H1 (cell line): ENCODE data around the gene ZBTB9. TPM values are rescaled to one million over a fixed set of nuclear protein-coding genes. Genes with fewer than 3 reads are reported as not detected.
A peak's percentile ranks its signal among the peaks of the same experiment; 100 is the strongest.

Experiments
- CTCF ChIA-PET: fragments of 300-600 bp; sonication (Branson Sonifier 250); formaldehyde crosslinking; loops from one replicate; lab custom pipeline; 2021; ENCODE audit not compliant: partially characterized antibody; lab: Charles Lee
- POLR2A ChIA-PET: fragments of 300-600 bp; sonication (Branson Sonifier 250); formaldehyde crosslinking; loops from one replicate; lab custom pipeline; 2021; ENCODE audit warnings: inconsistent platforms; ENCODE audit not compliant: partially characterized antibody; lab: Charles Lee
- DNase-seq, 2 experiments: peaks; one replicate each; pipeline versions ENCODE4 v3.0.0 to v3.0.0-alpha.2; 2010 to 2022; ENCODE audit warnings: low spot score in 2 of 2, low read depth in 1 of 2, mixed read lengths in 1 of 2
- FAIRE-seq: peaks from 2 replicates; lab custom pipeline; 2011; peaks lifted over from hg19 to GRCh38; lab: Jason Lieb, UNC
- H2AFZ ChIP-seq: 2 replicates; pipeline ENCODE4 v1.8.1; 2012; ENCODE audit warnings: low read length, inconsistent platforms
- H2AK5ac ChIP-seq: 2 replicates; pipeline ENCODE4 v1.6.1; 2013; ENCODE audit warnings: low read depth, low read length
- H2BK120ac ChIP-seq: replicated peaks from 2 replicates; pipeline ENCODE3; 2013; ENCODE audit warnings: low read depth, low read length, inconsistent platforms
- H2BK12ac ChIP-seq: 2 replicates; pipeline ENCODE4 v1.6.1; 2013; ENCODE audit warnings: low read depth, low read length
- H2BK15ac ChIP-seq: 2 replicates; pipeline ENCODE4 v1.6.1; 2013; ENCODE audit warnings: low read length
- H2BK20ac ChIP-seq: 2 replicates; pipeline ENCODE4 v1.6.1; 2013; ENCODE audit warnings: low read length
- H2BK5ac ChIP-seq: 2 replicates; pipeline ENCODE4 v1.6.1; 2013; ENCODE audit warnings: low read depth, low read length
- H3K14ac ChIP-seq: 2 replicates; pipeline ENCODE4 v1.6.1; 2013; ENCODE audit warnings: inconsistent platforms; ENCODE audit not compliant: insufficient read length
- H3K18ac ChIP-seq: 2 replicates; pipeline ENCODE4 v1.6.1; 2013; ENCODE audit warnings: low read length; ENCODE audit errors: extremely low read depth
- H3K23ac ChIP-seq: 2 replicates; pipeline ENCODE4 v1.6.1; 2013; ENCODE audit warnings: inconsistent platforms; ENCODE audit not compliant: insufficient read length
- H3K23me2 ChIP-seq: 2 replicates; pipeline ENCODE4 v1.6.1; 2013; ENCODE audit warnings: low read depth, low read length
- H3K27ac ChIP-seq: 2 replicates; pipeline ENCODE4 v1.6.1; 2011; ENCODE audit warnings: low read depth, low read length, inconsistent platforms
- H3K27me3 ChIP-seq, 4 experiments: replicated peaks in 1 of 4; 1 replicate in 1 of 4; 2 replicates in 3 of 4; pipeline versions ENCODE4 v1.6.1 to v1.8.1; 2011 to 2013; ENCODE audit warnings: low read length in 3 of 4, mild to moderate bottlenecking in 3 of 4, inconsistent platforms in 2 of 4, mixed read lengths in 2 of 4, moderate library complexity in 1 of 4; ENCODE audit not compliant: control insufficient read depth in 3 of 4, insufficient read depth in 3 of 4; ENCODE audit errors: extremely low read depth in 1 of 4
- H3K36me3 ChIP-seq, 4 experiments: 2 replicates each; pipeline versions ENCODE4 v1.6.1 to v1.8.1; 2011 to 2013; ENCODE audit warnings: mild to moderate bottlenecking in 4 of 4, low read length in 3 of 4, moderate library complexity in 2 of 4, control low read depth in 1 of 4, inconsistent platforms in 1 of 4; ENCODE audit not compliant: insufficient read depth in 4 of 4, control insufficient read depth in 2 of 4
- H3K4ac ChIP-seq: replicated peaks from 2 replicates; pipeline ENCODE3; 2013; ENCODE audit warnings: low read length, low read depth, mixed read lengths, inconsistent platforms; ENCODE audit not compliant: insufficient read length
- H3K4me1 ChIP-seq, 4 experiments: replicated peaks in 1 of 4; 1 replicate in 1 of 4; 2 replicates in 3 of 4; pipeline versions ENCODE4 v1.6.1 to v1.8.1; 2011 to 2013; ENCODE audit warnings: low read length in 3 of 4, inconsistent platforms in 2 of 4, mixed read lengths in 1 of 4; ENCODE audit not compliant: insufficient read depth in 4 of 4, control insufficient read depth in 3 of 4
- H3K4me2 ChIP-seq, 2 experiments: 2 replicates each; pipeline versions ENCODE4 v1.6.1 to v1.8.1; 2011 to 2013; ENCODE audit warnings: low read depth in 2 of 2, low read length in 2 of 2, control low read depth in 1 of 2, inconsistent platforms in 1 of 2, mild to moderate bottlenecking in 1 of 2; ENCODE audit not compliant: insufficient read depth in 1 of 2
- H3K4me3 ChIP-seq, 4 experiments: fragments of 200-600, 300-600 bp in 1 of 4; sonication (generic), shearing (Covaris generic), sonication (Bioruptor Twin) in 1 of 4; 2 replicates each; pipeline versions ENCODE4 v1.5.1 to v1.8.1; 2011 to 2016; ENCODE audit warnings: low read length in 4 of 4, low read depth in 3 of 4, control low read depth in 2 of 4, inconsistent platforms in 2 of 4, mild to moderate bottlenecking in 2 of 4, mixed read lengths in 1 of 4, moderate library complexity in 1 of 4; ENCODE audit not compliant: insufficient read depth in 2 of 4; ENCODE audit errors: extremely low read depth in 1 of 4
- H3K56ac ChIP-seq: replicated peaks from 2 replicates; pipeline ENCODE3; 2013; ENCODE audit warnings: low read depth, mild to moderate bottlenecking, mixed read lengths, low read length, inconsistent platforms; ENCODE audit not compliant: insufficient read length
- H3K79me1 ChIP-seq: 2 replicates; pipeline ENCODE4 v1.6.1; 2013; ENCODE audit warnings: low read depth, low read length, control low read depth
- H3K79me2 ChIP-seq, 2 experiments: 2 replicates each; pipeline versions ENCODE4 v1.6.1 to v1.8.1; 2012 to 2013; ENCODE audit warnings: low read length in 2 of 2, mild to moderate bottlenecking in 2 of 2, inconsistent platforms in 1 of 2; ENCODE audit not compliant: insufficient read depth in 2 of 2, control insufficient read depth in 1 of 2
- H3K9ac ChIP-seq, 4 experiments: replicated peaks in 1 of 4; 1 replicate in 1 of 4; 2 replicates in 3 of 4; pipeline versions ENCODE4 v1.6.1 to v1.8.1; 2011 to 2013; ENCODE audit warnings: low read depth in 3 of 4, low read length in 3 of 4, control low read depth in 2 of 4, mild to moderate bottlenecking in 2 of 4, moderate library complexity in 2 of 4, inconsistent platforms in 1 of 4; ENCODE audit errors: extremely low read depth in 1 of 4
- H3K9me3 ChIP-seq, 2 experiments: 2 replicates each; pipeline versions ENCODE4 v1.6.1 to v1.8.1; 2012 to 2013; ENCODE audit warnings: mild to moderate bottlenecking in 2 of 2, moderate library complexity in 2 of 2, control low read depth in 1 of 2, inconsistent platforms in 1 of 2, low read depth in 1 of 2, low read length in 1 of 2, mixed read lengths in 1 of 2; ENCODE audit not compliant: insufficient read depth in 2 of 2
- H4K20me1 ChIP-seq, 2 experiments: replicated peaks in 1 of 2; 2 replicates each; pipeline versions ENCODE3 to v1.8.1; 2011 to 2013; ENCODE audit warnings: inconsistent platforms in 2 of 2, low read length in 2 of 2, mild to moderate bottlenecking in 1 of 2; ENCODE audit not compliant: insufficient read depth in 2 of 2, control insufficient read depth in 1 of 2
- H4K5ac ChIP-seq: 2 replicates; pipeline ENCODE4 v1.6.1; 2013; ENCODE audit warnings: low read length, low read depth, mixed read lengths, inconsistent platforms; ENCODE audit not compliant: insufficient read length
- H4K8ac ChIP-seq: 2 replicates; pipeline ENCODE4 v1.8.0; 2013; ENCODE audit warnings: mild to moderate bottlenecking, moderate library complexity, low read length, inconsistent platforms; ENCODE audit not compliant: insufficient read depth; ENCODE audit errors: extremely low read depth
- H4K91ac ChIP-seq: replicated peaks from 2 replicates; pipeline ENCODE3; 2013; ENCODE audit warnings: low read length, mixed read lengths, inconsistent platforms; ENCODE audit not compliant: insufficient read length
- HDAC6 ChIP-seq: IDR thresholded peaks from one replicate; pipeline ENCODE4 v1.7.1; 2012; ENCODE audit warnings: low read depth, mild to moderate bottlenecking, inconsistent platforms, low read length, moderate library complexity
- KDM1A ChIP-seq: fragments of 200-600, 300-600 bp; sonication (generic); IDR thresholded peaks from 2 replicates; pipeline ENCODE4 v1.7.1; 2016; ENCODE audit warnings: mild to moderate bottlenecking, low read length, borderline replicate concordance
- NANOG ChIP-seq: IDR thresholded peaks from 2 replicates; pipeline ENCODE4 v1.6.1; 2011; ENCODE audit warnings: low read length, low read depth, mild to moderate bottlenecking, inconsistent platforms; ENCODE audit not compliant: insufficient read depth, poor library complexity, severe bottlenecking
- RBBP5 ChIP-seq: IDR thresholded peaks from 2 replicates; pipeline ENCODE4 v1.7.1; 2012; ENCODE audit warnings: low read depth, mild to moderate bottlenecking, inconsistent platforms, low read length, moderate library complexity, borderline replicate concordance
- SIN3A ChIP-seq, 2 experiments: IDR thresholded peaks in 1 of 2; conservative IDR thresholded peaks in 1 of 2; 2 replicates each; pipeline ENCODE4 v1.6.1; 2011 to 2012; ENCODE audit warnings: low read length in 2 of 2, improper control_type of control experiment in 1 of 2, low read depth in 1 of 2, mild to moderate bottlenecking in 1 of 2
- TEAD4 ChIP-seq: IDR thresholded peaks from 2 replicates; pipeline ENCODE4 v1.6.1; 2012; ENCODE audit warnings: low read depth, low read length, inconsistent platforms, mixed read lengths
- USF2 ChIP-seq: IDR thresholded peaks from 2 replicates; pipeline ENCODE4 v1.6.1; 2011; ENCODE audit warnings: low read length, improper control_type of control experiment
- YY1 ChIP-seq: IDR thresholded peaks from 2 replicates; pipeline ENCODE4 v1.6.1; 2011; ENCODE audit warnings: low read depth, mild to moderate bottlenecking, low read length
- WGBS, 2 experiments: shearing (Covaris generic) in 1 of 2; methylation state at CpG; one replicate each; pipeline versions ENCODE4 v1.1.6 to v1.1.7; 2013 to 2015; ENCODE audit warnings: low lambda C conversion rate in 2 of 2, mixed read lengths in 2 of 2, inconsistent platforms in 1 of 2, low coverage in 1 of 2, missing lambda C conversion rate in 1 of 2; ENCODE audit not compliant: insufficient replicate concordance in 2 of 2, insufficient coverage in 1 of 2, insufficient read length in 1 of 2; ENCODE audit errors: extremely low coverage in 1 of 2, missing lambda C conversion rate in 1 of 2; 5-methylcytosine and 5-hydroxymethylcytosine counted together
- polyA plus RNA-seq, 7 experiments: library from polyadenylated mRNA; depleted of rRNA in 3 of 7; stranded (reverse) in 5 of 7; unstranded in 2 of 7; fragments of >200 nt in 5 of 7; fragments of 200-250 nt in 2 of 7; gene quantifications; 1 replicate in 5 of 7; 2 replicates in 1 of 7; 4 replicates in 1 of 7; pipeline versions ENCODE4 v1.2.1 to v1.2.3, GENCODE V29; 2011 to 2013; ENCODE audit warnings: missing spikeins in 2 of 7, mixed read lengths in 2 of 7
- total RNA-seq: library from RNA; stranded (reverse); fragmentation: NEBNext Ultra II Directional; extraction: Animal tissue kit (Norgen Biotek cat#: 25700); gene quantifications from 2 replicates; pipeline ENCODE4 v1.2.1, GENCODE V29; 2021
- TF ChIP-seq, protein P1 (sequence below): IDR thresholded peaks from 2 replicates; pipeline ENCODE4 v1.6.1; 2012; ENCODE audit warnings: inconsistent platforms

ZBTB9 gene
- total and polyA plus RNA-seq, 2 of the 8 experiments (the other 6 are each of a cell fraction or from before 2014, with no cell fraction given) = 16.9 to 20.2 TPM

- 57% methylated on average over 1 of the region's 1 CpG; no CpG with 5 or more reads in 1 of the 2 experiments for WGBS, 2 experiments
- Histone ChIP-seq H4K20me1 (peaks cover 1 to 11% of the 10 kb centered on the region in 2 experiments), H3K36me3 (peaks cover 21 to 31% (median 28%) of the 10 kb centered on the region in 4 experiments)
These were observed 21.3 kb upstream of the ZBTB9 start for GRCh38 chr6:33433001-33433543.

More at GRCh38 chr6:33433001-33433543, 21.3 kb upstream of the ZBTB9 start:
- Histone ChIP-seq H2BK15ac (peak overlapping the region; percentile 90; the same call in 1 of the 2 replicates), H3K4me3 (peak overlapping the region; percentile 31 to 61 (median 56); a peak in 7 of 8 replicates), H2BK5ac (peak overlapping the region; percentile 93), H3K23me2 (peaks cover 24% of the 10 kb centered on the region), H3K4me2 (peak overlapping the region; percentile 90 to 91), H3K23ac (no peak overlapping the region), H2BK12ac (peak overlapping the region; percentile 99), H3K27me3 (no peaks in the 10 kb centered on the region), H3K79me2 (peaks cover 8 to 71% of the 10 kb centered on the region in 2 experiments; a peak in 3 of 4 replicates), H4K91ac (peak overlapping the region; percentile 83), H3K18ac (peak overlapping the region; percentile 71), H2AFZ (no peak overlapping the region), H2AK5ac (peak overlapping the region; percentile 66), H4K5ac (peak overlapping the region; percentile 11), H3K9ac (peak overlapping the region; percentile 36 to 83 (median 42); a peak in 6 of 7 replicates), H3K4ac (peak overlapping the region; percentile 40), H3K9me3 (no peaks in the 10 kb centered on the region; a peak in 1 of 4 replicates), H3K4me1 (peaks cover 11 to 34% (median 25%) of the 10 kb centered on the region in 4 experiments), H3K79me1 (peaks cover 14% of the 10 kb centered on the region), H2BK20ac (peak overlapping the region; percentile 24; the same call in 1 of the 2 replicates), H2BK120ac (no peak overlapping the region), H3K14ac (no peak overlapping the region), H3K56ac (peak overlapping the region; percentile 27), H3K27ac (peak overlapping the region; percentile 98), H4K8ac (no peak overlapping the region)
- ChIA-PET CTCF (interaction anchor here (0.9 to 1.7 kb wide), 5 partner anchors 9 to 24 kb away, joined by 3 to 6 read pairs (median 3); partner anchors contain the start of gene ZBTB9), POLR2A (interaction anchor here (0.6 to 14.8 kb wide), 15 partner anchors 8 to 461 kb away, joined by 3 to 381 read pairs (median 5); partner anchors contain the start of genes CUTA, SYNGAP1, ZBTB22 and ZBTB9)
- no peak for DNase-seq
- FAIRE-seq = peak; percentile 68
- TF ChIP-seq RBBP5 (peak; percentile 25; the same call in 1 of the 2 replicates), YY1 (no peak), USF2 (no peak), TEAD4 (peak; percentile 86), KDM1A (peak; percentile 51; the same call in 1 of the 2 replicates), SIN3A (conservative IDR thresholded peaks at IDR 0.05 in 1 of 2, IDR thresholded peaks at IDR 0.05 in 1 of 2; ENCODE audit: low read depth in 1 of 2, low read length in 2 of 2) (peak in 1 of 2 experiments; percentile 58; a peak in 1 of 4 replicates), NANOG (no peak), HDAC6 (no peak)
- TF ChIP-seq, protein P1, sequence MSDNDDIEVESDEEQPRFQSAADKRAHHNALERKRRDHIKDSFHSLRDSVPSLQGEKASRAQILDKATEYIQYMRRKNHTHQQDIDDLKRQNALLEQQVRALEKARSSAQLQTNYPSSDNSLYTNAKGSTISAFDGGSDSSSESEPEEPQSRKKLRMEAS = no peak
